Loucy (cell line): ENCODE data around the gene GNE.
"Not testable (repeated sequence)": the region's sequence is repeated elsewhere in the genome, so short reads cannot be mapped to it uniquely, and the experiment has no call there.

Source experiments
- H2AFZ ChIP-seq: fragments of 200-600 bp; sonication (generic); 2 replicates; pipeline ENCODE4 v1.6.0; 2016; ENCODE audit warnings: antibody characterized with exemption, mild to moderate bottlenecking, low read length, moderate library complexity
- H3F3A ChIP-seq: fragments of 200-600 bp; 2 replicates; pipeline ENCODE4 v1.6.0; 2016; ENCODE audit warnings: antibody characterized with exemption, low read depth, mild to moderate bottlenecking
- H3K27me3 ChIP-seq: fragments of 200-600 bp; sonication (generic); 2 replicates; pipeline ENCODE4 v1.6.1; 2014; ENCODE audit warnings: low read length, mild to moderate bottlenecking; ENCODE audit not compliant: insufficient read depth, poor library complexity, severe bottlenecking
- H3K36me3 ChIP-seq: fragments of 200-600 bp; sonication (generic); 2 replicates; pipeline ENCODE4 v1.6.1; 2016; ENCODE audit warnings: low read length; ENCODE audit not compliant: insufficient read depth
- H3K4me1 ChIP-seq: fragments of 200-600 bp; sonication (generic); 2 replicates; pipeline ENCODE4 v1.5.1; 2014; ENCODE audit warnings: low read length, mild to moderate bottlenecking; ENCODE audit not compliant: insufficient read depth, poor library complexity, severe bottlenecking
- H3K4me2 ChIP-seq: fragments of 200-600 bp; sonication (generic); 2 replicates; pipeline ENCODE4 v1.6.0; 2014; ENCODE audit warnings: antibody characterized with exemption, low read length, low read depth, mild to moderate bottlenecking; ENCODE audit not compliant: poor library complexity, severe bottlenecking
- H3K4me3 ChIP-seq: fragments of 200-600 bp; sonication (generic); 2 replicates; pipeline ENCODE4 v1.5.1; 2014; ENCODE audit warnings: low read length, mild to moderate bottlenecking, mixed read lengths; ENCODE audit not compliant: poor library complexity, severe bottlenecking
- H3K79me2 ChIP-seq: fragments of 200-600 bp; sonication (generic); 2 replicates; pipeline ENCODE4 v1.6.1; 2014; ENCODE audit warnings: low read length; ENCODE audit not compliant: insufficient read depth
- H3K9ac ChIP-seq: fragments of 200-600 bp; sonication (generic); 2 replicates; pipeline ENCODE4 v1.6.0; 2014; ENCODE audit warnings: mild to moderate bottlenecking, low read depth, low read length, moderate library complexity; ENCODE audit not compliant: poor library complexity, severe bottlenecking
- H3K9me2 ChIP-seq: fragments of 200-600 bp; sonication (generic); replicated peaks from 2 replicates; pipeline ENCODE4 v1.6.1; 2016; ENCODE audit warnings: low read depth, low read length, mixed read lengths
- H3K9me3 ChIP-seq: fragments of 200-600 bp; sonication (generic); 2 replicates; pipeline ENCODE4 v1.6.1; 2014; ENCODE audit warnings: mild to moderate bottlenecking, antibody characterized with exemption, low read length, low read depth; ENCODE audit not compliant: insufficient read depth
- H4K20me1 ChIP-seq: fragments of 200-600 bp; sonication (generic); 2 replicates; pipeline ENCODE4 v1.6.0; 2014; ENCODE audit warnings: antibody characterized with exemption, low read length, mild to moderate bottlenecking; ENCODE audit not compliant: insufficient read depth, poor library complexity, severe bottlenecking
- CTCF ChIP-seq: fragments of 200-600 bp; sonication (generic); conservative IDR thresholded peaks from 2 replicates; pipeline ENCODE4 v1.5.1; 2014; ENCODE audit warnings: mild to moderate bottlenecking, antibody characterized with exemption, low read length
- EZH2phosphoT487 ChIP-seq: fragments of 200-600 bp; IDR thresholded peaks from 2 replicates; pipeline ENCODE4 v1.6.1; 2018; ENCODE audit warnings: antibody characterized with exemption, mild to moderate bottlenecking, moderate library complexity, borderline replicate concordance

Gene GNE

GRCh38 chr9:36250079-36250478 lies 8.2 kb downstream of the GNE start:
- no peaks in the 10 kb centered on the region for H3F3A ChIP-seq
- no peak overlapping the region for H3K9ac ChIP-seq
- no peak overlapping the region for H2AFZ ChIP-seq
- H3K36me3 ChIP-seq: peaks cover 11% of the 10 kb centered on the region; the same call in 1 of the 2 replicates
- H3K9me3 ChIP-seq: no peaks in the 10 kb centered on the region
- H3K4me1 ChIP-seq: no peaks in the 10 kb centered on the region
- H3K27me3 ChIP-seq: no peaks in the 10 kb centered on the region
- H4K20me1 ChIP-seq: peaks cover 4% of the 10 kb centered on the region
- peaks cover 18% of the 10 kb centered on the region; the same call in 1 of the 2 replicates for H3K79me2 ChIP-seq
- no peak for TF ChIP-seq CTCF
- no peak for TF ChIP-seq EZH2phosphoT487
- no peaks in the 10 kb centered on the region for H3K9me2 ChIP-seq
- H3K4me2 ChIP-seq: no peak overlapping the region
- no peak overlapping the region for H3K4me3 ChIP-seq

- H3K9ac ChIP-seq: no peak overlapping the region
- peaks cover 15% of the 10 kb centered on the region; the same call in 1 of the 2 replicates for H3K79me2 ChIP-seq
Observed at GRCh38 chr9:36249189-36249588, 9.1 kb downstream of the GNE start.

GRCh38 chr9:36248061-36248460 lies 10.2 kb downstream of the GNE start:
- H3K27me3 ChIP-seq, H3K4me3 ChIP-seq, H3K9me2 ChIP-seq, H2AFZ ChIP-seq, H4K20me1 ChIP-seq, H3F3A ChIP-seq, H3K9ac ChIP-seq, H3K4me1 ChIP-seq, H3K4me2 ChIP-seq, H3K9me3 ChIP-seq: not testable (repeated sequence)
- Histone ChIP-seq H3K79me2 (peaks cover 15% of the 10 kb centered on the region; the same call in 1 of the 2 replicates), H3K36me3 (peaks cover 27% of the 10 kb centered on the region; the same call in 1 of the 2 replicates)
- TF ChIP-seq CTCF: peak; percentile 61

More at GRCh38 chr9:36249189-36249588, 9.1 kb downstream of the GNE start:
- H3K4me3 ChIP-seq: no peak overlapping the region
- H3F3A ChIP-seq: no peaks in the 10 kb centered on the region
- TF ChIP-seq CTCF (no peak), EZH2phosphoT487 (no peak)
- no peaks in the 10 kb centered on the region for H3K27me3 ChIP-seq
- peaks cover 16% of the 10 kb centered on the region; the same call in 1 of the 2 replicates for H3K36me3 ChIP-seq
- peaks cover 4% of the 10 kb centered on the region for H4K20me1 ChIP-seq
- H2AFZ ChIP-seq: no peak overlapping the region
- H3K9me2 ChIP-seq: no peaks in the 10 kb centered on the region
- H3K4me2 ChIP-seq: no peak overlapping the region
- no peaks in the 10 kb centered on the region for H3K4me1 ChIP-seq
- H3K9me3 ChIP-seq: no peaks in the 10 kb centered on the region
